Uterus (tissue), 4 donors: Measurements from ENCODE around the gene OTUB2. TPM values are rescaled to one million over a fixed set of nuclear protein-coding genes. Genes with fewer than 3 reads are reported as not detected.

Experiments
- DNase-seq, 2 donors: peaks; one replicate each; pipeline ENCODE4 v3.0.0-alpha.2; 2019 to 2020
- H3K27ac ChIP-seq, 2 donors: fragments of 200-600 bp; sonication (generic); 1 replicate in 1 of 2; 2 replicates in 1 of 2; pipeline ENCODE4 v1.5.1; 2016 to 2018
- H3K27me3 ChIP-seq, 2 donors: fragments of 200-600 bp; sonication (generic); one replicate each; pipeline ENCODE4 v1.5.1; 2018 to 2019; ENCODE audit warnings: control low read depth in 1 of 2
- H3K36me3 ChIP-seq, 2 donors: fragments of 200-600 bp; sonication (generic); one replicate each; pipeline ENCODE4 v1.5.1; 2019; ENCODE audit warnings: control low read depth in 1 of 2
- H3K4me1 ChIP-seq, 2 donors: fragments of 200-600 bp; sonication (generic); one replicate each; pipeline ENCODE4 v1.5.1; 2018 to 2019; ENCODE audit warnings: control low read depth in 1 of 2
- H3K4me3 ChIP-seq, 2 donors: fragments of 200-600 bp; sonication (generic); 1 replicate in 1 of 2; 2 replicates in 1 of 2; pipeline ENCODE4 v1.5.1; 2018 to 2019; ENCODE audit warnings: mild to moderate bottlenecking in 1 of 2
- H3K9me3 ChIP-seq, 2 donors: fragments of 200-600 bp; sonication (generic); one replicate each; pipeline ENCODE4 v1.5.1; 2019; ENCODE audit warnings: control low read depth in 1 of 2
- CTCF ChIP-seq, 4 experiments: fragments of 200-600 bp in 2 of 4; fragments of 450-650 bp in 2 of 4; sonication (generic) in 2 of 4; IDR thresholded peaks; one replicate each; pipeline ENCODE4 v1.5.1; 2016 to 2019; ENCODE audit warnings: antibody characterized with exemption in 4 of 4, mild to moderate bottlenecking in 2 of 4, moderate library complexity in 1 of 4
- POLR2A ChIP-seq, 2 donors: fragments of 450-650 bp; IDR thresholded peaks; one replicate each; pipeline ENCODE4 v1.6.1; 2016; ENCODE audit warnings: antibody characterized with exemption in 2 of 2, mild to moderate bottlenecking in 1 of 2, moderate library complexity in 1 of 2
- intact Hi-C: fragments of 100-400 bp; cut with DNase I; formaldehyde crosslinking; loops from one replicate; pipeline ENCODE4 v1.15.1; 2023; ENCODE audit warnings: low total_unique reads
- total RNA-seq, 4 donors: library from RNA; depleted of rRNA in 3 of 4; stranded (reverse); fragments of >200 nt in 3 of 4; gene quantifications; one replicate each; pipeline versions ENCODE4 v1.1.0 to v1.2.4, GENCODE V29; 2014 to 2023
- donor health status: DM: yes; HTN: yes; CAD: no.

OTUB2 gene
- total RNA-seq, 4 donors from 2014 or later = 0.37 to 3.8 TPM; not detected in 2

- H3K27ac ChIP-seq = peak within 1 kb of the TSS; percentile 89 to 91
- DNase-seq = peak; percentile 97
- no peaks in the 10 kb centered on the region for H3K36me3 ChIP-seq
- H3K4me1 ChIP-seq = peaks cover 0 to 7% of the 10 kb centered on the region in 2 donors
- TF ChIP-seq CTCF (IDR thresholded peaks at IDR 0.05) = no peak
- peak; percentile 97 for TF ChIP-seq POLR2A (IDR thresholded peaks at IDR 0.05)
- intact Hi-C loops = no loop called here
- H3K9me3 ChIP-seq = no peaks in the 10 kb centered on the region
- no peaks in the 10 kb centered on the region for H3K27me3 ChIP-seq
- H3K4me3 ChIP-seq = peak within 1 kb of the TSS; percentile 94 to 99
Observed at GRCh38 chr14:94080621-94081385, 54.7 kb downstream of the OTUB2 start, which contains the start of the genes DDX24 and IFI27L1. DDX24 (minus strand) TSS chr14:94081202; CDS start chr14:94079742, 1,460 bp downstream. IFI27L1 (plus strand) TSS chr14:94081310; CDS start chr14:94096938, 15,628 bp downstream.

GRCh38 chr14:94081386-94081820 lies 55.3 kb downstream of the OTUB2 start:
- DNase-seq = no peak
- no peaks in the 10 kb centered on the region for H3K9me3 ChIP-seq
- peak overlapping the region; percentile 94 to 99 for H3K4me3 ChIP-seq
- TF ChIP-seq CTCF (IDR thresholded peaks at IDR 0.05) (no peak), POLR2A (IDR thresholded peaks at IDR 0.05) (no peak)
- H3K27me3 ChIP-seq = no peaks in the 10 kb centered on the region
- intact Hi-C loops = no loop called here
- H3K4me1 ChIP-seq = peaks cover 0 to 7% of the 10 kb centered on the region in 2 donors
- peak overlapping the region; percentile 89 to 91 for H3K27ac ChIP-seq
- H3K36me3 ChIP-seq = no peaks in the 10 kb centered on the region

- Histone ChIP-seq H3K27ac (no peak overlapping the region), H3K36me3 (no peaks in the 10 kb centered on the region), H3K4me3 (no peak overlapping the region), H3K4me1 (no peaks in the 10 kb centered on the region), H3K9me3 (no peaks in the 10 kb centered on the region), H3K27me3 (no peaks in the 10 kb centered on the region)
- intact Hi-C loops = no loop called here
- DNase-seq = no peak
- TF ChIP-seq CTCF (IDR thresholded peaks at IDR 0.05) (no peak), POLR2A (IDR thresholded peaks at IDR 0.05) (no peak)
Observed at GRCh38 chr14:94087891-94088290, 61.8 kb downstream of the OTUB2 start.

GRCh38 chr14:94088516-94088915 lies 62.4 kb downstream of the OTUB2 start:
- Histone ChIP-seq H3K4me3 (no peak overlapping the region), H3K36me3 (no peaks in the 10 kb centered on the region), H3K27me3 (no peaks in the 10 kb centered on the region), H3K9me3 (no peaks in the 10 kb centered on the region), H3K4me1 (no peaks in the 10 kb centered on the region), H3K27ac (no peak overlapping the region)
- intact Hi-C loops = no loop called here
- DNase-seq = no peak
- no peak for TF ChIP-seq POLR2A (IDR thresholded peaks at IDR 0.05)
- TF ChIP-seq CTCF (IDR thresholded peaks at IDR 0.05) = no peak

GRCh38 chr14:94089479-94089878 lies 63.3 kb downstream of the OTUB2 start:
- Histone ChIP-seq H3K27me3 (no peaks in the 10 kb centered on the region), H3K9me3 (no peaks in the 10 kb centered on the region), H3K4me3 (no peak overlapping the region), H3K27ac (no peak overlapping the region), H3K36me3 (no peaks in the 10 kb centered on the region), H3K4me1 (no peaks in the 10 kb centered on the region)
- no peak for DNase-seq
- intact Hi-C loops = no loop called here
- TF ChIP-seq POLR2A (IDR thresholded peaks at IDR 0.05) = no peak
- TF ChIP-seq CTCF (IDR thresholded peaks at IDR 0.05) = no peak
